AG09319 (cell line): ENCODE data around the gene SPEF2.
A peak's percentile ranks its signal among the peaks of the same experiment; 100 is the strongest.

Source experiments
- DNase-seq: peaks from one replicate; pipeline ENCODE4 v3.0.0-alpha.2; 2010; ENCODE audit warnings: low read depth; ENCODE audit errors: extremely low read depth
- CTCF ChIP-seq: IDR thresholded peaks from 2 replicates; pipeline ENCODE4 v1.5.1; 2011; ENCODE audit warnings: low read depth, mild to moderate bottlenecking, inconsistent platforms, low read length, moderate library complexity

Gene SPEF2

GRCh38 chr5:35785601-35786085, 168.0 kb downstream of the SPEF2 start:
- DNase-seq: no peak
- no peak for TF ChIP-seq CTCF

GRCh38 chr5:35788724-35789123, 171.1 kb downstream of the SPEF2 start:
- no peak for TF ChIP-seq CTCF
- DNase-seq: no peak

GRCh38 chr5:35789732-35790456, 172.2 kb downstream of the SPEF2 start:
- no peak for TF ChIP-seq CTCF
- DNase-seq: peak; percentile 66

GRCh38 chr5:35790457-35790822, 172.8 kb downstream of the SPEF2 start:
- TF ChIP-seq CTCF: no peak
- DNase-seq: no peak

- no peak for DNase-seq
- no peak for TF ChIP-seq CTCF
Measured at GRCh38 chr5:35794328-35794619, 176.6 kb downstream of the SPEF2 start.

GRCh38 chr5:35794684-35795375, 177.2 kb downstream of the SPEF2 start:
- no peak for DNase-seq
- TF ChIP-seq CTCF: no peak

GRCh38 chr5:35799181-35799580, 181.5 kb downstream of the SPEF2 start:
- DNase-seq: no peak
- no peak for TF ChIP-seq CTCF
